ENCODE data around the gene TBC1D19.
"Not testable (repeated sequence)": the region's sequence is repeated elsewhere in the genome, so short reads cannot be mapped to it uniquely, and the experiment has no call there.

Gene TBC1D19

DNA sequence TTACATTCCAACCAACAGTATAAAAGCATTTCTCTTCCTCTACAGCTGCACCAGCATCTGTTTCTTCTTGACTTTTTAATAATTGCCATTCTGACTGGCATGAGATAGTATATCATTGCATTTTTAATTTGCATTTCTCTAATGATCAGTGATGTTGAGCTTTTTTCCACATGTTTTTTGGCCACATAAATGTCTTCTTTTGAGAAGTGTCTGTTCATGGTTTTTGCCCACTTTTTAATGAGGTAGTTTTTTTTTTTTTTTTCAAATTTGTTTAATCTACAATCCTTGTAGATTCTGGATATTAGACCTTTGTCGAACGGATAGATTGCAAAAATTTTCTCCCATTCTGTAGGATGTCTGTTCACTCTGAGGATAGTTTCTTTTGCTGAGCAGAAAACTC is 39.5 kb upstream of the TBC1D19 start (continued):
- TF ChIP-seq, protein P1, sequence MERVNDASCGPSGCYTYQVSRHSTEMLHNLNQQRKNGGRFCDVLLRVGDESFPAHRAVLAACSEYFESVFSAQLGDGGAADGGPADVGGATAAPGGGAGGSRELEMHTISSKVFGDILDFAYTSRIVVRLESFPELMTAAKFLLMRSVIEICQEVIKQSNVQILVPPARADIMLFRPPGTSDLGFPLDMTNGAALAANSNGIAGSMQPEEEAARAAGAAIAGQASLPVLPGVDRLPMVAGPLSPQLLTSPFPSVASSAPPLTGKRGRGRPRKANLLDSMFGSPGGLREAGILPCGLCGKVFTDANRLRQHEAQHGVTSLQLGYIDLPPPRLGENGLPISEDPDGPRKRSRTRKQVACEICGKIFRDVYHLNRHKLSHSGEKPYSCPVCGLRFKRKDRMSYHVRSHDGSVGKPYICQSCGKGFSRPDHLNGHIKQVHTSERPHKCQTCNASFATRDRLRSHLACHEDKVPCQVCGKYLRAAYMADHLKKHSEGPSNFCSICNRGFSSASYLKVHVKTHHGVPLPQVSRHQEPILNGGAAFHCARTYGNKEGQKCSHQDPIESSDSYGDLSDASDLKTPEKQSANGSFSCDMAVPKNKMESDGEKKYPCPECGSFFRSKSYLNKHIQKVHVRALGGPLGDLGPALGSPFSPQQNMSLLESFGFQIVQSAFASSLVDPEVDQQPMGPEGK (CRISPR knock-in tag; IDR thresholded peaks at IDR 0.05; ENCODE audit: borderline replicate concordance): no peak
- TF ChIP-seq ZC3H10 (CRISPR knock-in tag; IDR thresholded peaks at IDR 0.05) (no peak), ZNF8 (CRISPR knock-in tag; IDR thresholded peaks at IDR 0.05) (no peak), ESRRG (CRISPR knock-in tag; IDR thresholded peaks at IDR 0.05) (no peak)

DNA sequence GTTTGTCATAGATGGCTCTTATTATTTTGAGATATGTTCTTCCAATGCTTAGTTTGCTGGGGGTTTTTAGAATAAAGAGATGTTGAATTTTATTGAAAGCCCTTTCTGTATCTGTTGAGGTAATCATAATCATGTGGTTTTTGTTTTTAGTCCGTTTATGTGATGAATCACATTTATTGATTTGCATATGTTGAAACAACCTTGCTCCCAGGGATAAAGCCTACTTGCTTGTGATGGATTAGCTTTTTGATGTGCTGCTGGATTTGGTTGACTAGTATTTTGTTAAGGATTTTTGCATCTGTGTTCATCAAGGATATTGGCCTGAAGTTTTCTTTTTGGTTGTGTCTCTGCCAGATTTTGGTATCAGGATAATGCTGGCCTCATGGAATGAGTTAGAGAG is 35.5 kb upstream of the TBC1D19 start:
- ATAC-seq: not testable (repeated sequence)

DNA sequence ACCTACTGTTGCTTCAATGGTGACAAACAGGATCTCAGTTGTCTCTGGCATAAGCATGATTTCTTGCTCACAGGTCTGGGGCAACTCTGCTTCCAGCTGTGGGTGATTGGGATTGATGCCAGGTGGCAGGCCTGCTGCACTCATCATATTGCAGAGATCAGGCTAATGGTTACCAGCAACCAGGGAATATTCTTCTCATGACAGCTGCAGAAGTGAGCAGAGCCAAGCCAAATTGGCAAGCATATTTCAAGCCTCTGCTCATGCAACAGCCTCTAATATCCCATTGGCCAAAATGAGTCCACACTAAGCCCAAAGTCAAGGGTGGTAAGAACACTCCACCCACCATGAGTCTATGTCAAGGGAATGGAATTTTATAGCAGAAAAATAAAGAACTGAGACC is 26.7 kb upstream of the TBC1D19 start:
- peak; percentile 79 for ATAC-seq
- TF ChIP-seq ZNF70 (CRISPR knock-in tag; IDR thresholded peaks at IDR 0.05) (no peak), OSR1 (CRISPR knock-in tag; IDR thresholded peaks at IDR 0.05) (no peak), RARB (CRISPR knock-in tag; IDR thresholded peaks at IDR 0.05) (no peak), CSDC2 (CRISPR knock-in tag; IDR thresholded peaks at IDR 0.05) (no peak), TCF4 (CRISPR knock-in tag; IDR thresholded peaks at IDR 0.05; ENCODE audit: borderline replicate concordance) (no peak), ZNF565 (CRISPR knock-in tag; conservative IDR thresholded peaks at IDR 0.05; ENCODE audit: low read depth) (no peak), ESRRG (CRISPR knock-in tag; IDR thresholded peaks at IDR 0.05) (no peak), ZFP3 (CRISPR knock-in tag; IDR thresholded peaks at IDR 0.05) (no peak)
- TF ChIP-seq, protein P2, sequence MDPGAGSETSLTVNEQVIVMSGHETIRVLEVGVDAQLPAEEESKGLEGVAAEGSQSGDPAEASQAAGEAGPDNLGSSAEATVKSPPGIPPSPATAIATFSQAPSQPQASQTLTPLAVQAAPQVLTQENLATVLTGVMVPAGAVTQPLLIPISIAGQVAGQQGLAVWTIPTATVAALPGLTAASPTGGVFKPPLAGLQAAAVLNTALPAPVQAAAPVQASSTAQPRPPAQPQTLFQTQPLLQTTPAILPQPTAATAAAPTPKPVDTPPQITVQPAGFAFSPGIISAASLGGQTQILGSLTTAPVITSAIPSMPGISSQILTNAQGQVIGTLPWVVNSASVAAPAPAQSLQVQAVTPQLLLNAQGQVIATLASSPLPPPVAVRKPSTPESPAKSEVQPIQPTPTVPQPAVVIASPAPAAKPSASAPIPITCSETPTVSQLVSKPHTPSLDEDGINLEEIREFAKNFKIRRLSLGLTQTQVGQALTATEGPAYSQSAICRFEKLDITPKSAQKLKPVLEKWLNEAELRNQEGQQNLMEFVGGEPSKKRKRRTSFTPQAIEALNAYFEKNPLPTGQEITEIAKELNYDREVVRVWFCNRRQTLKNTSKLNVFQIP (CRISPR knock-in tag; IDR thresholded peaks at IDR 0.05; ENCODE audit: borderline replicate concordance, low read depth): no peak
- TF ChIP-seq, protein P3, sequence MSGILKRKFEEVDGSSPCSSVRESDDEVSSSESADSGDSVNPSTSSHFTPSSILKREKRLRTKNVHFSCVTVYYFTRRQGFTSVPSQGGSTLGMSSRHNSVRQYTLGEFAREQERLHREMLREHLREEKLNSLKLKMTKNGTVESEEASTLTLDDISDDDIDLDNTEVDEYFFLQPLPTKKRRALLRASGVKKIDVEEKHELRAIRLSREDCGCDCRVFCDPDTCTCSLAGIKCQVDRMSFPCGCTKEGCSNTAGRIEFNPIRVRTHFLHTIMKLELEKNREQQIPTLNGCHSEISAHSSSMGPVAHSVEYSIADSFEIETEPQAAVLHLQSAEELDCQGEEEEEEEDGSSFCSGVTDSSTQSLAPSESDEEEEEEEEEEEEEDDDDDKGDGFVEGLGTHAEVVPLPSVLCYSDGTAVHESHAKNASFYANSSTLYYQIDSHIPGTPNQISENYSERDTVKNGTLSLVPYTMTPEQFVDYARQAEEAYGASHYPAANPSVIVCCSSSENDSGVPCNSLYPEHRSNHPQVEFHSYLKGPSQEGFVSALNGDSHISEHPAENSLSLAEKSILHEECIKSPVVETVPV (CRISPR knock-in tag; IDR thresholded peaks at IDR 0.05): no peak

DNA sequence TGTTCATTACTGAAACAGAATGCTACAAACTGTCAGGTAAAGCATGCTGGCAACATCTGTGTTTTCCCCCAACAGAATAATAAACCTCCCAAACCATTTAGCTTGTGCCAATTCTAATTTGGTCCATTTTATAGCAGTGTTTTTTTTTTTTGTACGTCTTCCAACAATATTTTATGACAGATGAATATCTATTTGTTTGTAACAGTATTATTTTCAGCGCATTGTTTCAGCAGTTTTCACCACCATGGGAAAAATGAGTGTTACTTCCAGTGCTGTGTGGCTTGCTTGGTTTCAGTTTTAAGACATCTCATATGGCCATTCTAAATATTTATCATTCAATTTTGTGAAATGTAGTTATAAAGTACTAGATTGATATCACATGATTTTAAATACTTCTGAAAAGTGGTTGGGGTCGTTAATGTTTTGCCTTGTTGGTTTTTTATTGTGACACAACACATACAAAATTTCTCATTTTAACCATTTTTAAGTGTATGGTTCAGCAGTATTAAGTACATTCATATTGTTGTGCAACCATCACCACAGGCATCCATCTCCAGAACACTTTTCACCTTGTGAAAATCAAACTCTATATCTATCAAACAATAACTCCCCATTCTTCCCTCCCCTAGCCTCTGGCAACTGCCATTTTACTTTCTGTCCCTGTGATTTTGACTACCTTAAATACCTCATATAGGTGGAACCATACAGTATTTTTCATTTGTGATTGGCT is 25.6 kb upstream of the TBC1D19 start:
- no peak for TF ChIP-seq ZNF8 (CRISPR knock-in tag; IDR thresholded peaks at IDR 0.05)
- TF ChIP-seq, protein P4, sequence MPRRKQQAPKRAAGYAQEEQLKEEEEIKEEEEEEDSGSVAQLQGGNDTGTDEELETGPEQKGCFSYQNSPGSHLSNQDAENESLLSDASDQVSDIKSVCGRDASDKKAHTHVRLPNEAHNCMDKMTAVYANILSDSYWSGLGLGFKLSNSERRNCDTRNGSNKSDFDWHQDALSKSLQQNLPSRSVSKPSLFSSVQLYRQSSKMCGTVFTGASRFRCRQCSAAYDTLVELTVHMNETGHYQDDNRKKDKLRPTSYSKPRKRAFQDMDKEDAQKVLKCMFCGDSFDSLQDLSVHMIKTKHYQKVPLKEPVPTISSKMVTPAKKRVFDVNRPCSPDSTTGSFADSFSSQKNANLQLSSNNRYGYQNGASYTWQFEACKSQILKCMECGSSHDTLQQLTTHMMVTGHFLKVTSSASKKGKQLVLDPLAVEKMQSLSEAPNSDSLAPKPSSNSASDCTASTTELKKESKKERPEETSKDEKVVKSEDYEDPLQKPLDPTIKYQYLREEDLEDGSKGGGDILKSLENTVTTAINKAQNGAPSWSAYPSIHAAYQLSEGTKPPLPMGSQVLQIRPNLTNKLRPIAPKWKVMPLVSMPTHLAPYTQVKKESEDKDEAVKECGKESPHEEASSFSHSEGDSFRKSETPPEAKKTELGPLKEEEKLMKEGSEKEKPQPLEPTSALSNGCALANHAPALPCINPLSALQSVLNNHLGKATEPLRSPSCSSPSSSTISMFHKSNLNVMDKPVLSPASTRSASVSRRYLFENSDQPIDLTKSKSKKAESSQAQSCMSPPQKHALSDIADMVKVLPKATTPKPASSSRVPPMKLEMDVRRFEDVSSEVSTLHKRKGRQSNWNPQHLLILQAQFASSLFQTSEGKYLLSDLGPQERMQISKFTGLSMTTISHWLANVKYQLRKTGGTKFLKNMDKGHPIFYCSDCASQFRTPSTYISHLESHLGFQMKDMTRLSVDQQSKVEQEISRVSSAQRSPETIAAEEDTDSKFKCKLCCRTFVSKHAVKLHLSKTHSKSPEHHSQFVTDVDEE (CRISPR knock-in tag; IDR thresholded peaks at IDR 0.05): no peak
- TF ChIP-seq ARNTL (CRISPR knock-in tag; IDR thresholded peaks at IDR 0.05; ENCODE audit: borderline replicate concordance, low read depth): no peak
- TF ChIP-seq ISL1 (CRISPR knock-in tag; IDR thresholded peaks at IDR 0.05): no peak
- no peak for TF ChIP-seq PPARA (CRISPR knock-in tag; IDR thresholded peaks at IDR 0.05; ENCODE audit: borderline replicate concordance)
- ATAC-seq: no peak

DNA sequence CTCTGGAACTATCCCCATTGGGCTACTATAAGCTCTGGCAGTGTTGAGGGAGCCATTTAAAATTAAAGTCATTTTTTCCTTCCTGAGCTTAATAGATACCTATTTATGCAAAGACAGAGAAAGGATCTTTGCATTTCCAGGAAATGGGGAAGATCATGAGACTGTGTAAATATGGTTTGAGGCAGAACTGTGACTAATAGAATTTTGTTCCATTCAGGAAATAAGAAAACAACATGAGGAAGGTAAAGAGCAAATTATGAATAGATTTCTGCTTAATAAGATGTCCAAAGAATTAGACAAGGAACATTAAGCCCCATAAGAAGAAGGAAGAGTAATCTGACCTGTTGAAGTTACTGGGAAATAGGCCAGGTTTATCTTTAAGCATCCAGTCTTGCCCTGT is 17.8 kb upstream of the TBC1D19 start:
- TF ChIP-seq, protein P2 (CRISPR knock-in tag; IDR thresholded peaks at IDR 0.05; ENCODE audit: borderline replicate concordance, low read depth): no peak
- no peak for TF ChIP-seq TOX (CRISPR knock-in tag; IDR thresholded peaks at IDR 0.05; ENCODE audit: borderline replicate concordance)
- ATAC-seq: no peak; the same call in 2 of the 3 replicates
